ENCODE results near the gene TPD52L2. TPM values are rescaled to one million over a fixed set of nuclear protein-coding genes. Genes with fewer than 3 reads are reported as not detected.

TPD52L2 gene
- total RNA-seq, 1 experiment from 2014 or later = 113 TPM

- in situ Hi-C loops (cut with HindIII; ENCODE audit: low pct_unique_long_range_greater_than_20kb, low sequenced_read_pairs) = no loop called here
- H3K36me3 ChIP-seq (ENCODE audit: control insufficient read depth, insufficient read depth, low read length) = no peaks in the 10 kb centered on the region; the same call in 1 of the 2 replicates
- H3K27me3 ChIP-seq (ENCODE audit: control insufficient read depth, insufficient read depth, low read length) = no peaks in the 10 kb centered on the region
- intact Hi-C loops (cut with micrococcal nuclease; ENCODE audit: unreplicated experiment) = no loop called here
- H3K27ac ChIP-seq (ENCODE audit: low read length) = no peak overlapping the region
- ChIA-PET CTCF (no interaction called here), POLR2A (no interaction called here)
- TF ChIP-seq, protein P1, sequence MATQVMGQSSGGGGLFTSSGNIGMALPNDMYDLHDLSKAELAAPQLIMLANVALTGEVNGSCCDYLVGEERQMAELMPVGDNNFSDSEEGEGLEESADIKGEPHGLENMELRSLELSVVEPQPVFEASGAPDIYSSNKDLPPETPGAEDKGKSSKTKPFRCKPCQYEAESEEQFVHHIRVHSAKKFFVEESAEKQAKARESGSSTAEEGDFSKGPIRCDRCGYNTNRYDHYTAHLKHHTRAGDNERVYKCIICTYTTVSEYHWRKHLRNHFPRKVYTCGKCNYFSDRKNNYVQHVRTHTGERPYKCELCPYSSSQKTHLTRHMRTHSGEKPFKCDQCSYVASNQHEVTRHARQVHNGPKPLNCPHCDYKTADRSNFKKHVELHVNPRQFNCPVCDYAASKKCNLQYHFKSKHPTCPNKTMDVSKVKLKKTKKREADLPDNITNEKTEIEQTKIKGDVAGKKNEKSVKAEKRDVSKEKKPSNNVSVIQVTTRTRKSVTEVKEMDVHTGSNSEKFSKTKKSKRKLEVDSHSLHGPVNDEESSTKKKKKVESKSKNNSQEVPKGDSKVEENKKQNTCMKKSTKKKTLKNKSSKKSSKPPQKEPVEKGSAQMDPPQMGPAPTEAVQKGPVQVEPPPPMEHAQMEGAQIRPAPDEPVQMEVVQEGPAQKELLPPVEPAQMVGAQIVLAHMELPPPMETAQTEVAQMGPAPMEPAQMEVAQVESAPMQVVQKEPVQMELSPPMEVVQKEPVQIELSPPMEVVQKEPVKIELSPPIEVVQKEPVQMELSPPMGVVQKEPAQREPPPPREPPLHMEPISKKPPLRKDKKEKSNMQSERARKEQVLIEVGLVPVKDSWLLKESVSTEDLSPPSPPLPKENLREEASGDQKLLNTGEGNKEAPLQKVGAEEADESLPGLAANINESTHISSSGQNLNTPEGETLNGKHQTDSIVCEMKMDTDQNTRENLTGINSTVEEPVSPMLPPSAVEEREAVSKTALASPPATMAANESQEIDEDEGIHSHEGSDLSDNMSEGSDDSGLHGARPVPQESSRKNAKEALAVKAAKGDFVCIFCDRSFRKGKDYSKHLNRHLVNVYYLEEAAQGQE (IDR thresholded peaks at IDR 0.05; ENCODE audit: insufficient read depth in 1 of 2, low read depth in 2 of 2, low read length in 1 of 2) = no peak
- TF ChIP-seq TCF7L2 (IDR thresholded peaks at IDR 0.05; ENCODE audit: low read depth, low read length) (no peak), CTCF (IDR thresholded peaks at IDR 0.05) (no peak), SIN3A (IDR thresholded peaks at IDR 0.05; ENCODE audit: borderline replicate concordance, insufficient read depth, low read depth, low read length) (no peak), POLR2AphosphoS5 (IDR thresholded peaks at IDR 0.05; ENCODE audit: low read depth, low read length) (no peak)
- ATAC-seq (no peak), DNase-seq (ENCODE audit: low read depth, low spot score) (no peak)
- no TSS peak for BruUV-seq (replicated peaks)
- no peaks in the 10 kb centered on the region for H3K9me3 ChIP-seq (ENCODE audit: control insufficient read depth, insufficient read depth, low read depth, low read length)
- H3K4me3 ChIP-seq (ENCODE audit: low read depth in 2 of 2, low read length in 2 of 2) = no peak overlapping the region
- no peaks in the 10 kb centered on the region for H3K4me1 ChIP-seq (ENCODE audit: control insufficient read depth, insufficient read depth, low read length)
Observed at GRCh38 chr20:63935447-63935846, 70.4 kb downstream of the TPD52L2 start.

- intact Hi-C loops (cut with micrococcal nuclease; ENCODE audit: unreplicated experiment) = no loop called here
- Histone ChIP-seq H3K36me3 (ENCODE audit: control insufficient read depth, insufficient read depth, low read length) (no peaks in the 10 kb centered on the region; the same call in 1 of the 2 replicates), H3K4me1 (ENCODE audit: control insufficient read depth, insufficient read depth, low read length) (peaks cover 3% of the 10 kb centered on the region), H3K27me3 (ENCODE audit: control insufficient read depth, insufficient read depth, low read length) (no peaks in the 10 kb centered on the region), H3K27ac (ENCODE audit: low read length) (no peak overlapping the region), H3K4me3 (ENCODE audit: low read depth in 2 of 2, low read length in 2 of 2) (no peak overlapping the region), H3K9me3 (ENCODE audit: control insufficient read depth, insufficient read depth, low read depth, low read length) (no peaks in the 10 kb centered on the region)
- no peak for DNase-seq (ENCODE audit: low read depth, low spot score)
- no peak for ATAC-seq
- in situ Hi-C loops (cut with HindIII; ENCODE audit: low pct_unique_long_range_greater_than_20kb, low sequenced_read_pairs) = no loop called here
- POLR2A ChIA-PET = interaction anchor here (0.5 kb wide), 1 partner anchor 20 kb away, joined by 4 read pairs; no protein-coding TSS in a partner anchor
- CTCF ChIA-PET = no interaction called here
- BruUV-seq (replicated peaks) = no TSS peak
- TF ChIP-seq TCF7L2 (IDR thresholded peaks at IDR 0.05; ENCODE audit: low read depth, low read length) (no peak), SIN3A (IDR thresholded peaks at IDR 0.05; ENCODE audit: borderline replicate concordance, insufficient read depth, low read depth, low read length) (no peak), CTCF (IDR thresholded peaks at IDR 0.05) (no peak), POLR2AphosphoS5 (IDR thresholded peaks at IDR 0.05; ENCODE audit: low read depth, low read length) (no peak)
- TF ChIP-seq, protein P1 (IDR thresholded peaks at IDR 0.05; ENCODE audit: insufficient read depth in 1 of 2, low read depth in 2 of 2, low read length in 1 of 2) = no peak
Observed at GRCh38 chr20:63937596-63937995, 72.5 kb downstream of the TPD52L2 start.
